ENCODE results near the gene INSR.
A peak's percentile ranks its signal among the peaks of the same experiment; 100 is the strongest.
"Not testable (repeated sequence)": the region's sequence is repeated elsewhere in the genome, so short reads cannot be mapped to it uniquely, and the experiment has no call there.

Gene INSR

DNA sequence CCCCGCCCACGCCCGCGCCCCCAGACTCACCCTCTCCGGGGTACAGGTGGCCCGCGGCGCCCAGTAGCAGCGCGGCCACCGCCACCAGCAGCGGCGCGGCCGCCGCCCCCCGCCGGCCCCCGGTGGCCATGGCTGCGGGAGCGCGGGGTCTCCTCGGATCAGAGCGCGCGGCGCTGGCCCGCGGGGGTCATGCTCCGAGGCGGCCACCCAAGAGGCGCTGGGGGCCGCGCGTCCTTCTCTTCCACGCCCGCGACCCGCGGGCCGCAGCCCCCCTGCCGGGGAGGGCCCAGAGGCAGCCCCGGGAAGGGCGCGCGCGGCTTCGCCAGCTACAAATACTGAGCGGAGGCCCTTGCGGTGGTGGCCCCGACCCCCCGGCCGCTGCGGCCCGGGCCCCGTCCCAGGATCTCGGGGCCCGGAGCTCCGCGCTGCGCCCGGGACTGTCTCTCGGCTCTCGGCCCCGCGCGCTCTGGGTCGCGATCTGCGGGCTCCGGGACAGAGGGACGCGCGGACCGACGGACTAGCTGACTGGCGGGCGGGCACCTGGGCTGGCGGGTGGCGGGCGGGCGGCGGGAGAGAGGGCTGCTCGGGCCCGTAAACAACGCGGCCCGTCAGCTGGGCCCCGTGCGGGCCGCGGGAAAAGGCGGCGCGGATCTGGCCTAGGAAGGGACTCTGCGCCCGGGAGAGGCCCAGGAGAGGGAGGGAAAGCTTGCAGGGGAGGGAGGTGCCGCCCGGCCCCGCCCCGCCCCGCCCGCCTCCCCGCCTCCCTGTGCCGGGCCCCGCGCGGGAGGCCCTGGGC, at the start of gene INSR:
TSS of gene INSR (minus strand) at position 653 of the 796 bp plus-strand sequence. CDS start at position 130, 523 bp downstream.
- peak; percentile 79 for DNase-seq

DNA sequence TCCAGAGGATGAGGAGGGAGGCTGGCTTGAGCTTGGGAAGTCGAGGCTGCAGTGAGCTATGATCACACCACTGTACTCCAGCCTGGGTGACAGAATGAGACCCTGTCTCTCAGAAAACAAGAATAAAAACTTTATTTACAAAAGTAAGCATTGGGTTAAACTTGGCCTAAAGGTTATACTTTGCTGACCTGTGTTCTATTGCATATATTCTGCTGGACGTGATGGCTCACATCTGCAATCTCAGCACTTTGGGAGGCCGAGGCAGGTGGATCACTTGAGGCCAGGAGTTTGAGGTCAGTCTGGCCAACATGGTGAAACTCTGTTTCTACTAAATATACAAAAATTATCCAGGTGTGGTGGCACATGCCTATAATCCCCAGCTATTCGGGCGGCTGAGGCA, 47.9 kb upstream of the INSR start:
- DNase-seq: no peak

DNA sequence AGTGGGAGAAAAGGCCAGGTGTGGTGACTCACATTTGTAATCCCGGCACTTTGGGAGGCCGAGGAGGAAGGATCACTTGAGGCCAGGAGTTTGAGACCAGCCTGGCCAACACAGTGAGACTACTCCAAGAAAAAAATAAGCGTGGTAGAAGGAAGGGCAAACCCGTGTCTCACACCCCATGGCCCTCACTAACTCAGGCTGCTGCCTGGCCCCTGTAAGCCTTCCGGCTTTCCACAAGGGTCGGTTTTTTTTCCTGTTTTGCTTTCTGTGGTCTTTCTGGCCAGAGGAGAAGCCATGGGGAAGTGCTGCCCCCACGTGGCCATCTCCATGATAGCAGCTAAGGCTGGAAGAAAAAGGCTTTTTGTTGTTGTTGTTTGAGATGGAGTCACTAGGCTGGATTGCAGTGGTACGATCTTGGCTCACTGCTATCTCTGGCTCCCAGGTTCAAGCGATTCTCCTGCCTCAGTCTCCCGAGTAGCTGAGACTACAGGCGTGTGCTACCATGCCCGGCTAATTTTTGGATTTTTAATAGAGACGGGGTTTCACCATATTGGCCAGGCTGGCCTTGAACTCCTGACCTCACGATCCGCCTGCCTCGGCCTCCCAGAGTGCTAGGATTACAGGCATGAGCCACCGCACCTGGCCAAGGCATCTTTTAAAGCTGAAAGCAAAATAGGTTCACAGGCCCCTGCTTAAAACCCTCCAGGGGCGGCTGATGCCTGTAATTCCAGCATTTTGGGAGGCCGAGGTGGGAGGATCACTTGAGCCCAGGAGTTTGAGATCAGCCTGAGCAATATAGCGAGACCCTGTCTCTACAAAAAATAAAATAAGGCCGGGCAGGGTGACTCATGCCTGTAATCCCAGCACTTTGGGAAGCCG, 47.0 kb upstream of the INSR start:
- peak; percentile 98 for DNase-seq

DNA sequence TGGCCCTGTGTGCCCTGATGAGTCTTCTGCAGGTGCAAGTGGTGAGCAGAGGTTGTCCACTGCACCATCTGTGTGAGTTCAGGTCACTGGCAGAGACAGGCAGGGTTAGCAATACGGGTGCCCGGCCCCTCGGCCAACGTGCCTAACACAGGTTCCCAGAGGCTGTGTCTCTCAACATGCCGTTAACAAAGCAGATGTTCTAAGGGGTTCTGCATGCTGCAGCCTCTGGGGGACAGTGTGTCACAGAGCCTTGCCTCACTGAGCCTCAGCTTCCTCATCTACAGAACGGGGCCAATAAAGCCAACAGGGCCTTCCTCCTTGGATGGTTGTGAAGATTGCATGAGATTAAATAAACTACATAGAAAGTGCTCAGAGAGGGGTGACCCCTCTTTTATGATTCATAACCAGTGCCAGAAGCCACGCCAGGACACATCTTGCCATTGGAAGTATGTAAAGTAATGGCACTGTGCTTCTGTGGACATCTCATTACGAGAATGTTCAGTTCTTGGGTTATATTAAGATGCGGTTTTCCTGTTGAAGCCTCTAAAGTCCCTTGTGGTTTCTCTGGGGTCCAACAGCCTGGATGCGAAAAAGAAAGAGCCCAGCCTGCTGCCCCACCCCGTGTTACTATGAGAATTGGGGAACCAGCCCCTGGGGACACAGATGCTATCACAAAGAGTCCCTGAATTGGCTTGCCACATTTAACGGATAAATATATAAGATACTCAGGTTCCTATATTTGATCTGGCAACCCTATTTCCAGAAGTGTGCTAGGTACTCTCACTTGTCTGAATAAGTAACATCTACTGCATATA, 43.4 kb upstream of the INSR start:
- no peak for DNase-seq

DNA sequence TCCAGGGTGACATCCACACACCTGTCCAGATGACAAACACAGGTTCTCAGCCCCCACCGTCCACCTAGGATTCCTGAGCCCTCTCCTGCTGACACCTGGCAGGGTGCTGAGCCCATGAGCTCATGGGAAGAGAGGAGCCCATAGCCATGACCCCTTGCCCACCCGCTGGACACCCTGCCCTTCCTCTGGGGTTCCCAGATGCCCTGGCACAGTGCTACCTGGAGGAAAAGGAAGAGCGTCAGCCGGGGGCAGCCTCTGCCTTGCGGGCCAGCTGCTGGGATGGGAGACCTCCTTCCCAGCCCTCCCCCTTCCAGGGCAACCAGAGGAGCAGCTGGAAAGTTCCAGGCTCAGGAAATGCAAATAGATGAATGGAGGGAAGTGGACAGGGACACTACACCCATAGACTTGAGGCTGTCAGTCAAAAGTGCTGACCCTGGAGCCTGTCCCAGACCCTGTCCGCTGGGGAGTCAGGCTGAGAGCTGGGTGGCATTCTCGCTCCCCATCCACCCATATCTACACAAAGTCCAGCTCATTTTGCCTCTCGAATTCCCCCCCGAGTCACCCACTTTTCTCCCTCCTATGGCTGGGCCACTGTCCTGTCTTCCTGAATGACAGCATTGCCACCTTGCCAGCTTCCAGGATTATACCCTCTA, 42.2 kb upstream of the INSR start:
- no peak for DNase-seq

DNA sequence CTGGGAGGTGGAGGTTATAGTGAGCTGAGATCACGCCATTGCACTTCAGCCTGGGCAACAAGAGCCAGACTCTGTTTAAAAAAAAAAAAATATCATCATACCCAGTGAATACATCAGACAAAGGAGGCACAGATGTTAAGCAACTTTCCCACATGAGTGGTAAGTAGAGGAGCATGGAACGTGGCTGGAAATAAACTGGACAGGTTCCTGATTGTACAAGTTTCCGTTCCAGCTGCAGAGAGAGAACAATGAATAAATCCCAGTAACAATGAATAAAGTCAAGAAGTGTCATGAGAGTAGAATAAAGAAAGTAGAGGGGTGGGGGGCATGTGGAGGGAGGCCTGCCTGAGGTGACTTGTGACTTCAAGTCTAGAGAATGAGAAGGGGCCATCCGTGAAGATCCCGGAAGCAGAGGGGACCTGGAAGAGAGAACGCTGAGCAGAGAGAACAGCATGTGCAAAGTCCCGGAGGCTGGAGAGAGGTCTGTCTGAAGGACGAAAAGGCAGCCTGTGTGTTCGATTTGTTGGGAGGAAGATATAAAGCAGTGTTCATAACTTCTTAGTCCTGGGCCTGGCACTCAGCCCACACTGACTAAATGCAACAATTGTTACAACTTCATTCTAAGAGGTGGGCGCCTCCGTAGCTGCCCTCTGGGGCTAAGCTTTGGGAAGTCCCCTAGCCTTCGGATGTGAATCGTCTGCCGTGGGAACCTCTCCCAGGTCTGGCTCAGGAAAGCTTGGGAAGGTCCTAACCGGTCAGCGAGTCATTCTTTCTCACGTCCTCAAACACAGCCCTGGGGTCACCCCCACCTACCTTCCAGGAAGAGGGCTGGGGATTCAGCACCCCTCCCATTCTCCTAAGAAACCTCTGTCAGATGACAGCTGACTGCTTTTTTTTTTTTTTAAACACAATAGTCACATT, 39.2 kb upstream of the INSR start:
- DNase-seq: no peak

DNA sequence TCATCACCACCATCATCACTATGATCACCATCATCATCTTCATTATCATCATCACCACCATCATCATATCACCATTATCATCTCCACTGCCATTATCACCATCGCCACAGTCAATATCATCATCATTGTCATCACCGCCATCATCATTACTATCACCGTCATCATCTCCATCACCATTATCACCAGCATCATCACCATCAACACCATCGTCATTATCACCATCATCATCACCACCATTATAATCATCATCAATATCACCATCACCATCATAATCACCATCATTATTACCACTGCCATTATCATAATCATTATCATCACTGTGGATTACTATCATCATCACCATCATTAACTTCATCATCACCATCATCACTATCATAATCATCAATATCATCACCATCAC, 37.2 kb upstream of the INSR start:
- no peak for DNase-seq

DNA sequence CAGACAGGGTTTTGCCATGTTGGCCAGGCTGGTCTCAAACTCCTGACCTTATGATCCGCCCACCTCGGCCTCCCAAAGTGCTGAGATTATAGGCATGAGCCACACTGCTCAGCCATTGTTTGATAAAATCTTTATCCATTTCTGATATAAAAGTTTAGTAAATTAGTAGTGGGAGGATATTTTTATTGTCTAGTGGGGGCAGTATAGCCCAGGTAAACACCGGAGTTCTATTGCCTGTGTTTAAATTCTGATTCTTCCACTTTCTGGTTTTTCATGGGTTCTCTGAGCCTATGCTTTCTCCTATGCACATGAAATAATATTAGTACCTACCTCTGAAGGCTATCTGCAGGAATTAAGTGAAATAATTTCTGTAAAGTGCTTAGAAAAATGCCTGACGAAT, 34.4 kb upstream of the INSR start:
- no peak for DNase-seq

DNA sequence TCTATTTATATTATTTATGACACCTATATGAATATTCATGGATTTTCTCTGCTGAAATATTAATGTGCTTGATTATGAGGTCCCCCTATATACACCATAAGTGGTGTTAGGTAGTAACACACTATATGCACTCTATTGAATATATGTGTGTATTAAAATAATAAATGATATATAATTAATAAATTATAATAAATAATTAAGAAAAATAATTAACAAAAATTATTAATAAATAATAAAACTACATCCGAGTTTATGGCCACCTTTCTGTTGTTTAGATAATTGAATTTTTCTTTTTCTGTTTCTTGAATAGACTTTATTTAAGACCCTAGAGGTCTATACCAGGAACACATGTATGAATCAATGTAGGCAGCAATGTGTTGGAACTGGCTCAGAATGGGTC, 33.6 kb upstream of the INSR start:
- no peak for DNase-seq

DNA sequence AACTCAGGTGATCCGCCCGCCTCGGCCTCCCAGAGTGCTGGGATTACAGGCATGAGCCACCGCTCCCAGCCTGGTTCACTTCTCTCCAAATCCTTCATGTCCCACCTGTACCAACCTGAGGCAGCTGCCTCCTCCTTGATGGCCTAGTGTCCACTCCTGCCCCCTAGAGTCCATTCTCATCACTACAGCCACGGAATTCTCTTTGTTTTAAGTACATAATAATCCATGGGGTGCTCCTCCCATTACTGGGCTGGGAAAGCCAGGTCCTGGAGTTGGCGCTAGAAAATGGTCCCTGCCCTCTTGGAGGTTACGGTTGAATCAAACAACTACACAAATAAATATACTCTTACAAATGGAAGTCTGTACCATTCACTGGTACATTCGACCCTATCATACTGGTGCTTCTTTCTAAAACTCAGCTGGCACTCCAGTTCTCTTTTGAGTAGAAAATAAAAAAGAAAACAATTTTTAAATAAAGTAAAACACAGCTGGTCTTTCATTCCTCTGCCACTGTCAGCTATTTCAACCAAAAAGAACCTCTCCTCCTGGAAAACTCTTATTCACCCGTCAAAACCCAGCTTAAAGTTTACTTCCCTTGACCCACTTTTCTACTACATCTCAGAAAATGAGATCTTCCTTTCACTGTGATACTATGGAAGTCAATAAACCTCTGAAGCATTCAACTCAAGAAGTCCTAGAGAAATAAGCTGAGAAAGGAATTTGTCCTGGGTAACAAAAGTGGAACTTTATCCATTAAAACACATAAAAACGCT, 32.1 kb upstream of the INSR start:
- DNase-seq: no peak

DNA sequence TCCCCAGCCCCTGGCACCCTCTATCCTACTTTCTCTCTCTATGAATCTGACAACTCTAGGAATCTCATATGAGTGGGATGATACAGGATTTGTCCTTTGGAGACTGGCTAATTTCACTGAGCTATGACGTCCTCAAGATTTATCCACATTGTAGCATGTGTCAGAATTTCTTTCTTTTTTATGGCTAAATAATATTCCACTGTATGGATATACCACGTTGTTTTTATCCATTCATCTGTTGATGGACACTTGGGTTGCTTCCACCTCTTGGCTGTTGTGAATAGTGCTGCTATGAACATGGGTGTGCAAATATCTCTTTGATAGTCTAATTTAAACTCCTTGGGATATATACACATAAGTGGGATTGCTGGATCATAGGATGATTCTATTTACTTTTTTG, 24.0 kb upstream of the INSR start:
- DNase-seq: no peak

DNA sequence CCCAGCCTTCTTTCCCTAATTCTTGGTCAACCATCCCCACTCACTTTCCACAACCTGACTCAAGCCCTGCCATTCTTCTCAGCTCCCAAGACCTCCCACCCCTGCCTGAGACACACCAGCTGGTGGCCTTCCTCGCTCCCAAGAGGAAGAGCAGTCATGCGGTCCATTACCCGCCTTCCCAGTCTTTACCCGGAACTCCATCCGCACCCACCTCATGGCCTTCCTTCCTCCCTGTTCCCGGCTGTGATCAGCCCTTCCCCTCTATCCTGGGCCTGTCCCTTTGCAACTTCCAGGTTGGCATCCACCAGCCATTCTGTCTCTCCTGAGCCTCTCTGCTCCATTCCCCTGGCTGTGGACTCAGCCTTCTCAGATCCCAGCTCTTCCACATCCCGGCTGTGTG, 18.6 kb upstream of the INSR start:
- no peak for DNase-seq

DNA sequence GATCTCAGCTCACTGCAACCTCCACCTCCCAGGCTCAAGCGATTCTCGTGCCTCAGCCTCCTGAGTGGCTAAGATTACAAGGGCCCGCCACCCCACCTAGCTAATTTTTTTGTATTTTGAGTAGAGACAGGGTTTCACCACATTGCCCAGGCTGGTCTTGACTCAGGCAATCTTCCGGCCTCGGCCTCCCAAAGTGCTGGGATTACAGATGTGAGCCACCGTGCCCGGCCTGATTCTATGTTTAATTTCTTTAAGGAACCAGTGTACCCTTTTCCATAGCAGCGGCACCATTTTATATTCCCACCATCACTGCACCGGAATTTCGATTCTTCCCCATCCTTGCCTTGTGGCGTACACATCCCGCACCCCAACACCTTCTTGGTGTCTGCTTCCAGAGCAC, 17.7 kb upstream of the INSR start:
- DNase-seq: no peak

DNA sequence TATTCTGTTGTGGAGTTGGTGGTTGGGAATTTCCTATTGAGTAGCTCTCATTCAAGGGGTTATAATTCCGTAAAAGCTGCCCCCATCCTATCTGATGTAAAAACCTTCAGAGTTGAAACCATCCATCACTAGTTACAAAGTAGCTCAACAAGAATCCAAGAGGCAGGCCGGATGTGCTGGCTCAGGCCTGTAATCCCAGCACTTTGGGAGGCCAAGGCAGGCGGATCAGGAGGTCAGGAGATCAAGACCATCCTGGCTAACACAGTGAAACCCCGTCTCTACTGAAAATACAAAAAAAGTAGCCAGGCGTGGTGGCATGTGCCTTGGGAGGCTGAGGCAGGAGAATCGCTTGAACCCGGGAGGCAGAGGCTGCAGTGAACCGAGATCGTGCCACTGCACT, 14.1 kb upstream of the INSR start:
- not testable (repeated sequence) for DNase-seq

DNA sequence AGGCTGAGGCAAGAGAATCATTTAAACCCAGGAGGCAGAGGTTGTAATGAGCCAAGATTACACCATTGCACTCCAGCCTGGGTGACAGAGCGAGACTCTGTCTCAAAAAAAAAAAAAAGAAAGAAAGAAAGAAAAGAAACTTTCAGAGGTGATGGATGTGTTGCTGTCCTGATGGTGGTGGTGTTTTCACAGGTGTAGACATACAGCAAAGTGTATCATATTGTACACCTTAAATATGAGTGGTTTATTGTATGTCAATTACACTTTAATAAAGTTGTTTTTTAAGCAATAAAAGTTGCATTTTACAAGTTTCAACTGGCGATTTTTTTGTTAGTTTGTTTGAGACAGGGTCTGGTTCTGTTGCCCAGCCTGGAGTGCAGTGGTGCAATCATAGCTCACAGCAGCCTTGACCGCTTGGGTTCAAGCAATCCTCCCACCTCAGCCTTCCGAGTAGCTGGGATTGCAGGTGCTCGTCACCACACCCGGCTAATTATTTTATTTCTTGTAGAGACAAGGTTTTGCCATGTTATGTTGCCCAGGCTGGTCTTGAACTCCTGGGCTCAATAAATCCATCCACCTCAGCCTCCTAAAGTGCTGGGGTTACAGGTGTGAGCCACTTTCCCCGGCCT, 13.5 kb upstream of the INSR start:
- no peak for DNase-seq

DNA sequence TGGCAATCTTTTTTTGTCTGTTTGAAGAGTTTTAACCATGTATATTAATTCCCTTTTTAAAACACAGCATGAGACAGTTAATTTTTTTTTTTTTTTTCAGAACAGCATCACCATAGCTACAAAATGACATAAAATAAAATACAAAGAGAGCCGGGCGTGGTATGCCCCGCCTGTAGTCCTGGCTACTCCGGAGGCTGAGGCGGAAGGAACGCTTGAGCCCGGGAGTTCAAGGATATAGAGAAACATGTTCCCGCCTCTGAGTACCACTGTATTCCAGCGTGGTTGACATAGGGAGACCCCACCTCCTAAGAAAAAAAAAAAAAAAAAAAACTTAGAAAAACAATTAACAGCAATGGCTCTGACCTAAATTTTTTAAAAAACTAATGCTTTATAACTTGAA, 10.0 kb upstream of the INSR start:
- DNase-seq: no peak

DNA sequence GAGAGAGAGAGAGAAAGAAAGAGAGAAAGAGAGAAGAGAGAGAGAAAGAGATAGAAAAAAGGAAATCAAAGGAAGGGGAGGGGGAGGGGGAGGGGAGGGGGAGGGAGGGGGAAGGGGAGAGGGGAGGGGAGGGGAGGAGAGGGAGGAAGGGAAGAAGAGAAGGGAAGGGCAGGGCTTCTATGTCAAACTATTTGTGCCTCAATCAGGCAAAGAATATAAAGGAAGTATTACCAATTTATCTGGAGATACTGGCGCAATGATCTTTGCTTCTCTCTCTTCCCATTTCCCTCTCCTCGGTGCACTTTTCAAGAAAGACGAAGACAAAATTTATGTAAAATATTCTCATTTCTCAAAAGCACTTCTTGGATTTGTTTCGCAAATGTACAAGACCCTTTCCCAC, 9.3 kb upstream of the INSR start:
- no peak for DNase-seq

DNA sequence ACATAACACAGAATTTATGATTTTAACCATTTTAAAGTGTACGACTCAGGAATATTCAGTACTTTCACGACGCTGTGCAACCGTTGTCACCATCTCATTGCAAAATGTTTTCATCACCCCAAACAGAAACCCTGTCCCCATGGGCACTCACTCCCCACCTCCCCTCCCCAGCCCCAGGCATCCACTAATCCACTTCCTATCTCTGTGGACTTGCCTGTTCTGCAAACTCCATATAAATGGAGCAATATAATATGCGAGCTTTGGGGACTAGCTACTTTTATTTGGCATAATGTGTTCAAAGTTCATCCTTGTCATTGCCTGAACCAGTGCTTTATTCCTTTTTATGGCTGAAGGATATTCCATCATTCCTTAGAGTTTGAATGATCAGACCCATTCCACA, 7.3 kb upstream of the INSR start:
- DNase-seq: no peak

DNA sequence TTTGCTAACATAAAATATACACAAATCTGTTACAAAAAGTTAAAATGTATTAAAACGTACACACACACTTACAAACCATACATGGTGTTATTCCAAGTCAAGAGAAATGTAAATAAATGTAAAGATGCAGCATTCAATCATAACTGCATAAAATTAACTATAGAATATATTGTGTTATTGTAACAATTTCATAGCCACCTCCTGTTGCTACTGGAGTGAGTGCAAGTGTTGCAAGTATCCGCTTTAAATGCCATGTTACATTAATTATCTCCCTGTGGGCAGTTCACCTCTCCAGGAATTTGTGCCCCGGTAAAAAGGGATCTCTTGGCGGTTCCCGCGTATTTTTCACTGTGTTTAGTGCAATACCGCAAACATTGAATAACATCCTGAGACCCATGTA, 3.5 kb upstream of the INSR start:
- no peak for DNase-seq

DNA sequence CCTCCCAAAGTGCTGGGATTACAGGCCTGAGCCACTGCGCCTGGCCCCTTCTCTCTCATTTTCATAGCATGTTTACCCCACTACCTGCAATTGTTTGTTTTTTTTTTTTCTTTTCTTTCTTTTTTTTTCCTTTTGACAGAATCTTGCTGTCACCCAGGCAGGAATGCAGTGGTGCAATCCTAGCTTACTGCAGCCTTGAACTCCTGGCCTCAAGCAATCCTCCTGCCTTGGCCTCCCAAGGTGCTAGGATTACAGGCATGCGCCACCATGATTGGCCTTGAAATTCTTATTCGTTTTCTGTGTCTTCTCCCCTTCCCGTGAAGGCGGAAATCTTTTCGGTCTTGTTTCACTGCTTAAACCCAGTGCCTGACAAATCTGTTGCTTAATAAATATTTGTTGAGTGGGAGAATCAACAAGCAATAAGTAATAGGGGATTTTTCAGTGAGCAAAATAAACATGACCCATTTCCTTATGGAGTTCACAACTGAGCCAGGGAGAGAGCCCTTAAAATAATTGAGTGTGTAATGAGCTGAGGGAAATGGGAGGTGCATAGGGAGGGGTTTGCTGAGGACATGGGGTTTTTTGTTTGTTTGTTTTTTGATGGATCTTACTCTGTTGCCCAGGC, 1.8 kb upstream of the INSR start:
- no peak for DNase-seq

All from activated CD8-positive, alpha-beta memory T cell treated with anti-CD3 and anti-CD28 coated beads, Interleukin-2, amount 50 U/mL, for 48 hours (primary cell).